OCI-LY3 (cell line): ENCODE data around the gene EXOC7.

Source experiments
- EZH2phosphoT487 ChIP-seq: fragments of 200-600 bp; shearing (Covaris generic); IDR thresholded peaks from 2 replicates; pipeline ENCODE4 v1.6.1; 2018; ENCODE audit warnings: antibody characterized with exemption, mixed run types, low read depth
- TF ChIP-seq, protein P1 (sequence below): fragments of 200-600, 300-600 bp; sonication (generic); IDR thresholded peaks from 2 replicates; pipeline ENCODE4 v1.5.1; 2014; ENCODE audit warnings: antibody characterized with exemption, low read length, low read depth

DNA sequence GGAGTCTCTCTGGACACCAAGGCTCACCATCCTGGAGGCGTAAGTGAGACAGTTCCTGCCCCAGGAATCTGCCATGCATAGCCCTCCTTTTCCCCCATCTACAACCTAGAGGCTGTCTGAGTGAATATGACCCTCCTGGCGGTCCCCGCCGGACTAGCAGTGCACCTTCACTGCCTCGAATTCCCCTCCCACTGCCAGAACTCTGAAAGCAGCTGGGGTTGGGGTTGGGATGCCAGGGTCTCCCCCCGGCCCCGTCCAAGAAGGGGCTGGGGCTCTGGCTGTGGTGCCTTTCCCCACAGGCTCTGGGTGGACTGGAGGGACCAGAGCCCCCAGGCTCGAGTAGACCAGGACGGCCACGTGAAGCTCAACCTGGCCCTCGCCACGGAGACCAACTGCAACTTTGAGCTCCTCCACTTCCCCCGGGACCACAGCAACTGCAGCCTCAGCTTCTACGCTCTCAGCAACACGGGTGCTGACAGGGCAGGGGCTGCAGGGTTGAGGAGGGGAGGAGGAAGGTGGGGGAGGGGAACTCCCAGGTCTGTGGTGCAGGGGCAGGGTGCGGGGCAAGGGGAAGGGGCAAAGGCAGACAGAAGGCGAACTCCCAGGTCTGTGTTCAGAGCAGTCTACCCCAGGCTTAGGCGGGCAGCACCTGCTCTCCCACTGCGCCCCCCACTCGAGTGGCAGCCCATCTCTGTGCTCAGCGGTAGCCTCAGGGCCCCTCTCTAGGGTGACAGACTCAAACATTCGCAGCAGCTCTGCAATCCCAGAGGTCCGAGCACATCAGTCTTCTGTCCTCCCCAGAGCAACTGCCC, 23.4 kb downstream of the EXOC7 start:
- TF ChIP-seq, protein P1, sequence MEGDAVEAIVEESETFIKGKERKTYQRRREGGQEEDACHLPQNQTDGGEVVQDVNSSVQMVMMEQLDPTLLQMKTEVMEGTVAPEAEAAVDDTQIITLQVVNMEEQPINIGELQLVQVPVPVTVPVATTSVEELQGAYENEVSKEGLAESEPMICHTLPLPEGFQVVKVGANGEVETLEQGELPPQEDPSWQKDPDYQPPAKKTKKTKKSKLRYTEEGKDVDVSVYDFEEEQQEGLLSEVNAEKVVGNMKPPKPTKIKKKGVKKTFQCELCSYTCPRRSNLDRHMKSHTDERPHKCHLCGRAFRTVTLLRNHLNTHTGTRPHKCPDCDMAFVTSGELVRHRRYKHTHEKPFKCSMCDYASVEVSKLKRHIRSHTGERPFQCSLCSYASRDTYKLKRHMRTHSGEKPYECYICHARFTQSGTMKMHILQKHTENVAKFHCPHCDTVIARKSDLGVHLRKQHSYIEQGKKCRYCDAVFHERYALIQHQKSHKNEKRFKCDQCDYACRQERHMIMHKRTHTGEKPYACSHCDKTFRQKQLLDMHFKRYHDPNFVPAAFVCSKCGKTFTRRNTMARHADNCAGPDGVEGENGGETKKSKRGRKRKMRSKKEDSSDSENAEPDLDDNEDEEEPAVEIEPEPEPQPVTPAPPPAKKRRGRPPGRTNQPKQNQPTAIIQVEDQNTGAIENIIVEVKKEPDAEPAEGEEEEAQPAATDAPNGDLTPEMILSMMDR: no peak
- TF ChIP-seq EZH2phosphoT487: no peak
